Ishikawa (cell line): ENCODE measurements around the gene ESYT2.

Source experiments
- CEBPB ChIP-seq: IDR thresholded peaks from 2 replicates; pipeline ENCODE4 v1.6.1; 2012
- CREB1 ChIP-seq: IDR thresholded peaks from 2 replicates; pipeline ENCODE4 v1.6.1; 2012; ENCODE audit warnings: low read depth
- EGR1 ChIP-seq: IDR thresholded peaks from 2 replicates; pipeline ENCODE4 v1.6.1; 2012
- EP300 ChIP-seq: IDR thresholded peaks from 2 replicates; pipeline ENCODE4 v1.6.1; 2012; ENCODE audit warnings: borderline replicate concordance
- FOXM1 ChIP-seq: IDR thresholded peaks from 2 replicates; pipeline ENCODE4 v1.6.1; 2012; ENCODE audit warnings: low read depth, borderline replicate concordance
- NFIC ChIP-seq: IDR thresholded peaks from 2 replicates; pipeline ENCODE4 v1.6.1; 2012
- RAD21 ChIP-seq: IDR thresholded peaks from 2 replicates; pipeline ENCODE4 v1.6.1; 2012; ENCODE audit warnings: low read depth
- TAF1 ChIP-seq: IDR thresholded peaks from 2 replicates; pipeline ENCODE4 v1.6.1; 2012; ENCODE audit warnings: low read depth, mild to moderate bottlenecking
- TEAD4 ChIP-seq: IDR thresholded peaks from 2 replicates; pipeline ENCODE4 v1.6.1; 2012
- YY1 ChIP-seq: IDR thresholded peaks from 2 replicates; pipeline ENCODE4 v1.6.1; 2012; ENCODE audit warnings: low read depth
- ZBTB7A ChIP-seq: IDR thresholded peaks from 2 replicates; pipeline ENCODE4 v1.6.1; 2012; ENCODE audit warnings: low read depth
- TF ChIP-seq, protein P1 (sequence below): IDR thresholded peaks from 2 replicates; pipeline ENCODE4 v1.6.1; 2012
- TF ChIP-seq, protein P2 (sequence below): IDR thresholded peaks from 2 replicates; pipeline ENCODE4 v1.6.1; 2012; ENCODE audit warnings: low read depth, mild to moderate bottlenecking

GRCh38 chr7:158834878-158835784 is 5.8 kb upstream of the ESYT2 start:
- TF ChIP-seq FOXM1, result no peak
- TF ChIP-seq YY1, result no peak
- no peak for TF ChIP-seq EP300
- no peak for TF ChIP-seq TEAD4
- TF ChIP-seq CEBPB, result no peak
- TF ChIP-seq, protein P1, sequence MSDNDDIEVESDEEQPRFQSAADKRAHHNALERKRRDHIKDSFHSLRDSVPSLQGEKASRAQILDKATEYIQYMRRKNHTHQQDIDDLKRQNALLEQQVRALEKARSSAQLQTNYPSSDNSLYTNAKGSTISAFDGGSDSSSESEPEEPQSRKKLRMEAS, result no peak
- TF ChIP-seq, protein P2, sequence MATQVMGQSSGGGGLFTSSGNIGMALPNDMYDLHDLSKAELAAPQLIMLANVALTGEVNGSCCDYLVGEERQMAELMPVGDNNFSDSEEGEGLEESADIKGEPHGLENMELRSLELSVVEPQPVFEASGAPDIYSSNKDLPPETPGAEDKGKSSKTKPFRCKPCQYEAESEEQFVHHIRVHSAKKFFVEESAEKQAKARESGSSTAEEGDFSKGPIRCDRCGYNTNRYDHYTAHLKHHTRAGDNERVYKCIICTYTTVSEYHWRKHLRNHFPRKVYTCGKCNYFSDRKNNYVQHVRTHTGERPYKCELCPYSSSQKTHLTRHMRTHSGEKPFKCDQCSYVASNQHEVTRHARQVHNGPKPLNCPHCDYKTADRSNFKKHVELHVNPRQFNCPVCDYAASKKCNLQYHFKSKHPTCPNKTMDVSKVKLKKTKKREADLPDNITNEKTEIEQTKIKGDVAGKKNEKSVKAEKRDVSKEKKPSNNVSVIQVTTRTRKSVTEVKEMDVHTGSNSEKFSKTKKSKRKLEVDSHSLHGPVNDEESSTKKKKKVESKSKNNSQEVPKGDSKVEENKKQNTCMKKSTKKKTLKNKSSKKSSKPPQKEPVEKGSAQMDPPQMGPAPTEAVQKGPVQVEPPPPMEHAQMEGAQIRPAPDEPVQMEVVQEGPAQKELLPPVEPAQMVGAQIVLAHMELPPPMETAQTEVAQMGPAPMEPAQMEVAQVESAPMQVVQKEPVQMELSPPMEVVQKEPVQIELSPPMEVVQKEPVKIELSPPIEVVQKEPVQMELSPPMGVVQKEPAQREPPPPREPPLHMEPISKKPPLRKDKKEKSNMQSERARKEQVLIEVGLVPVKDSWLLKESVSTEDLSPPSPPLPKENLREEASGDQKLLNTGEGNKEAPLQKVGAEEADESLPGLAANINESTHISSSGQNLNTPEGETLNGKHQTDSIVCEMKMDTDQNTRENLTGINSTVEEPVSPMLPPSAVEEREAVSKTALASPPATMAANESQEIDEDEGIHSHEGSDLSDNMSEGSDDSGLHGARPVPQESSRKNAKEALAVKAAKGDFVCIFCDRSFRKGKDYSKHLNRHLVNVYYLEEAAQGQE, result no peak
- no peak for TF ChIP-seq NFIC
- TF ChIP-seq CREB1, result no peak
- no peak for TF ChIP-seq RAD21
- no peak for TF ChIP-seq TAF1
- TF ChIP-seq EGR1, result no peak
- no peak for TF ChIP-seq ZBTB7A
